LNCAP (cell line): ENCODE results near the gene PHF19.

Experiments used
- CTCF ChIP-seq: fragments of 450-650 bp; IDR thresholded peaks from 2 replicates; pipeline ENCODE4 v1.5.1; 2017; ENCODE audit warnings: mild to moderate bottlenecking

PHF19 gene

GRCh38 chr9:120876842-120877240 lies at the start of gene PHF19:
Gene PHF19 (minus strand): TSS chr9:120877188. CDS start chr9:120874741, 2,447 bp downstream.
- no peak for TF ChIP-seq CTCF

- no peak for TF ChIP-seq CTCF
Measured at GRCh38 chr9:120926397-120926928, 49.5 kb upstream of the PHF19 start, which contains the start of gene TRAF1. Gene TRAF1 (minus strand): TSS chr9:120926796. CDS start chr9:120926075, 721 bp downstream.

GRCh38 chr9:120925535-120926396 lies 48.8 kb upstream of the PHF19 start:
- no peak for TF ChIP-seq CTCF

- TF ChIP-seq CTCF, result no peak
Measured at GRCh38 chr9:120924698-120925534, 47.9 kb upstream of the PHF19 start.

- no peak for TF ChIP-seq CTCF
Measured at GRCh38 chr9:120923620-120924328, 46.8 kb upstream of the PHF19 start.

GRCh38 chr9:120922404-120923195 lies 45.6 kb upstream of the PHF19 start:
- no peak for TF ChIP-seq CTCF
